Activated T-cell treated with anti-CD3 and anti-CD28 coated beads, Interleukin-2, amount 50 U/mL, for 1 hour (primary cell): ENCODE results near the gene PROK1.

Experiments used
- DNase-seq: peaks from one replicate; pipeline ENCODE4 v3.0.0-alpha.2; 2020

Gene PROK1

GRCh38 chr1:110466646-110467280 lies 15.8 kb downstream of the PROK1 start:
- no peak for DNase-seq

GRCh38 chr1:110471131-110471530 lies 20.2 kb downstream of the PROK1 start:
- DNase-seq, result no peak

GRCh38 chr1:110472546-110472945 lies 21.6 kb downstream of the PROK1 start:
- DNase-seq, result no peak

- DNase-seq, result no peak
These were observed 23.5 kb downstream of the PROK1 start for GRCh38 chr1:110474444-110474843.

- DNase-seq, result no peak
These were observed 24.5 kb downstream of the PROK1 start for GRCh38 chr1:110475362-110476027.

- no peak for DNase-seq
These were observed 25.2 kb downstream of the PROK1 start for GRCh38 chr1:110476028-110476765.

GRCh38 chr1:110477041-110477440 lies 26.1 kb downstream of the PROK1 start:
- DNase-seq, result no peak

- no peak for DNase-seq
These were observed 26.6 kb downstream of the PROK1 start for GRCh38 chr1:110477445-110477957.

GRCh38 chr1:110477967-110478640 lies 27.2 kb downstream of the PROK1 start:
- DNase-seq, result no peak

- DNase-seq, result no peak
These were observed 27.9 kb downstream of the PROK1 start for GRCh38 chr1:110478886-110479285.

- no peak for DNase-seq
These were observed 29.6 kb downstream of the PROK1 start for GRCh38 chr1:110480356-110481096.

GRCh38 chr1:110481968-110482623 lies 31.1 kb downstream of the PROK1 start:
- DNase-seq, result no peak

- no peak for DNase-seq
These were observed 31.8 kb downstream of the PROK1 start for GRCh38 chr1:110482662-110483307.

GRCh38 chr1:110483308-110483685 lies 32.3 kb downstream of the PROK1 start:
- no peak for DNase-seq

- DNase-seq, result no peak
These were observed 33.9 kb downstream of the PROK1 start for GRCh38 chr1:110484801-110485200.

- DNase-seq, result no peak
These were observed 34.8 kb downstream of the PROK1 start for GRCh38 chr1:110485725-110486124.

GRCh38 chr1:110487726-110488125 lies 36.8 kb downstream of the PROK1 start:
- no peak for DNase-seq

- no peak for DNase-seq
These were observed 37.2 kb downstream of the PROK1 start for GRCh38 chr1:110488161-110488560.

GRCh38 chr1:110488867-110489266 lies 37.9 kb downstream of the PROK1 start:
- DNase-seq, result no peak

GRCh38 chr1:110489406-110489805 lies 38.5 kb downstream of the PROK1 start:
- DNase-seq, result no peak

GRCh38 chr1:110489973-110490542 lies 39.1 kb downstream of the PROK1 start:
- DNase-seq, result no peak
